HUES64 (cell line): ENCODE data around the gene FEN1.
A peak's percentile ranks its signal among the peaks of the same experiment; 100 is the strongest.

Source experiments
- H3K27ac ChIP-seq: 2 replicates; pipeline ENCODE4 v1.7.0; 2013; ENCODE audit warnings: low read depth, low read length, inconsistent platforms
- H3K27me3 ChIP-seq: 2 replicates; pipeline ENCODE4 v1.6.1; 2013; ENCODE audit warnings: mild to moderate bottlenecking, low read length; ENCODE audit not compliant: insufficient read depth
- H3K36me3 ChIP-seq: 2 replicates; pipeline ENCODE4 v1.6.1; 2013; ENCODE audit warnings: mild to moderate bottlenecking, low read length; ENCODE audit not compliant: insufficient read depth
- H3K4me1 ChIP-seq: 2 replicates; pipeline ENCODE4 v1.6.1; 2013; ENCODE audit warnings: mild to moderate bottlenecking, low read length, moderate library complexity; ENCODE audit not compliant: insufficient read depth
- H3K4me3 ChIP-seq: 2 replicates; pipeline ENCODE4 v1.5.1; 2013; ENCODE audit warnings: mild to moderate bottlenecking, low read length, moderate library complexity
- H3K9ac ChIP-seq: 2 replicates; pipeline ENCODE4 v1.6.1; 2013; ENCODE audit warnings: mild to moderate bottlenecking, low read depth, low read length
- H3K9me3 ChIP-seq: 2 replicates; pipeline ENCODE4 v1.6.1; 2013; ENCODE audit warnings: low read depth, low read length; ENCODE audit not compliant: insufficient read depth
- WGBS: fragments of 150-250, 120-280 bp; methylation state at CpG from one replicate; pipeline ENCODE4 v1.1.7; 2013; ENCODE audit warnings: missing lambda C conversion rate; 5-methylcytosine and 5-hydroxymethylcytosine counted together

The FEN1 gene

DNA sequence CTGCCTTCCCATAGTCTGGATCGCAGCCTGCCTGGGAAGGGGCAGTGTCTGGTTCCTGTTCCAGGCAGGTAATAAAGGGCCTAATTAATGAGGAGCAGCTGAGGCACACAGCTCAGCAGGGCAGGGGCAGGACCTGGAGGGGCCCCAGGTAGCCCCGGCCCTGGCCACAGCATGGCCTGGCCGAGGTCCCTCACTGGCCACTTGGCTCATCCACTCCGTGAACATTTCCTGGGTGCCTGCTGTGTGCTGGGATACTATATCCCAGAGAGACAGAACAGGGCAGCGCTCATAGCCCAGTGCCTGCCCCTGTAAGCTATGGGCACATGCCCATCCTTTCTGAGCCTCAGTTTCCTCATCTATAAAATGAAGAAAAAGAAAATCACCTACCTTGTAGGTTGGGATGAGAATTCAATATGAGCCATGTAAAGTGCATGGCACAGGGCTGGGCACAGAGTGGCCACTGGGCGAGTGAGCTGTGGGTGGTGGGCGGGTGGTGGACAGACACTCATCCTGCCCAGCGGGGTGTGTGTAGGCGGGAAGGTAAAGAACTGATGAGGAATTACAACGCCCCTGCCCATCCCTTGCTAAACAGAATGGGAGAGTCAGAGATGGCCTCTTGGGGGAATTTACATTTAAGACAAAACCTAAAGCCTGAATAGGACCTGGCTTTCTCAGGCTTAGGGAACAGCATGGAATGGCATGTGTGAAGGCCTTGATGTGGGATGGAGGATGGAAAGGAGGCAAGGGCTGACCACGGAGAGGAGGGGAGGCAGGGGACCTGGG is 31.1 kb upstream of the FEN1 start:
- no peak overlapping the region for H3K27ac ChIP-seq
- no peaks in the 10 kb centered on the region for H3K27me3 ChIP-seq
- no peaks in the 10 kb centered on the region for H3K9me3 ChIP-seq
- no peak overlapping the region for H3K4me3 ChIP-seq
- 72% methylated on average over 11 of the region's 11 CpGs for WGBS
- H3K4me1 ChIP-seq, result peaks cover 7% of the 10 kb centered on the region; the same call in 1 of the 2 replicates
- no peaks in the 10 kb centered on the region for H3K36me3 ChIP-seq
- H3K9ac ChIP-seq, result no peak overlapping the region

DNA sequence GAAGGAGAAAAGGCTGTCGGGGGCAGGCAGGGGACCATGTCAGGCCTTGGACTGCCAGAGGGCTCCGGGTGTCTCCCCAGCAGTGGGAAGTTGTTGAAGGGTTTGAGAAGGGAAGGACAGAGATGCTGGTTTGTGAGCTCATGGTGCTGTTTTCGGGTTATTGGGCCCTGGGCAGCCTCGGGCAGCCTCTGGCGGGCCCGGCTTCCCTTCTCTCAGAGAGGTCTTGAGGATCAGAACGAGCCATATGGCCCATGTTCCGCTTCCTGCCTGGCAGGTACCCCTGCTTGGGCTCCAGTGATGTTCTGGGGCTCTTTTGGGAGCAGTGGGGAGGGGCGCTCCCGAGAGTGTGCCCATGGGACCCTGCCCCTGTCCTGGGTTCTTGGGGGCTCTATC is 30.5 kb upstream of the FEN1 start:
- Histone ChIP-seq H3K9ac (no peak overlapping the region), H3K4me3 (no peak overlapping the region), H3K9me3 (no peaks in the 10 kb centered on the region), H3K4me1 (peaks cover 4% of the 10 kb centered on the region; the same call in 1 of the 2 replicates), H3K27me3 (no peaks in the 10 kb centered on the region), H3K36me3 (no peaks in the 10 kb centered on the region), H3K27ac (no peak overlapping the region; the same call in 1 of the 2 replicates)
- 83% methylated on average over 10 of the region's 10 CpGs for WGBS

GRCh38 chr11:61762798-61763197 is 29.9 kb upstream of the FEN1 start:
- H3K9ac ChIP-seq, result no peak overlapping the region

GRCh38 chr11:61763930-61764605 is 28.6 kb upstream of the FEN1 start:
- H3K36me3 ChIP-seq, result no peaks in the 10 kb centered on the region
- H3K9me3 ChIP-seq, result no peaks in the 10 kb centered on the region
- WGBS, result 89% methylated on average over 23 of the region's 23 CpGs

More at GRCh38 chr11:61762798-61763197, 29.9 kb upstream of the FEN1 start:
- H3K36me3 ChIP-seq, result no peaks in the 10 kb centered on the region
- H3K9me3 ChIP-seq, result no peaks in the 10 kb centered on the region
- peaks cover 4% of the 10 kb centered on the region; the same call in 1 of the 2 replicates for H3K4me1 ChIP-seq
- no peak overlapping the region for H3K27ac ChIP-seq
- H3K27me3 ChIP-seq, result no peaks in the 10 kb centered on the region
- H3K4me3 ChIP-seq, result no peak overlapping the region
- WGBS, result 70% methylated on average over 14 of the region's 15 CpGs

DNA sequence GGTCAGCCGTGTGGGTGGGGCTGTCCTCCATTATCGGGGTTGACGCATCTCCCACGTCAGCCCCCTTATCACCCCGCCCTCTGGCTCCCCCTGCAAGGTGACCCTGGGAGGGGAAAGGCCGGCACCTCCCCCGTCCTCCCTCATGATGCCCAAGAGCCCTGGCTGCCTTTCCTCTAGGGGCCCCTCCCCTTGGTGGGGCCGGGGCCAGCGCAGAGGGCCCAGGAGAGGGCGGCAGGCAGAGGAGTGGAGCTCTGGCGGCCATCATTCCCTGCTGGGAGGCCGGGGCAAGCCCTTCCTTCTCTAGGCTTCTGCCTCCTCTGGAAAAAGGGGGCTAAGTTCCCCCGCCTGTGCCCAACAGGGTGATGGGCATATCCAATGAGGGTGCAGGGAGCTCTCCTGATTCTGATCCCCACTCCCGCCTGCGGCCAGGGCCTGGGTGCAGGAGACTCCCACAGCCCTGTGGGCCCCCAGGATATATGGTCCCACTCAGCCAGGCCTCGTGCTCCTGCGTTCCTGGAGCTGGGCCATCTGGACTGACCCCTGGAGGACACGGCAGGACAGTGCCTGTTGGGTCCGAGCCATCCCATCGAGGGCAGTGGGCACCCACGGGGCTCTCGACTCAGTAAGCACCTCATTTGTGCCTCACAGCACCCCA is 28.0 kb upstream of the FEN1 start:
- Histone ChIP-seq H3K9ac (no peak overlapping the region), H3K27ac (no peak overlapping the region)
- 73% methylated on average over 22 of the region's 22 CpGs for WGBS

More at GRCh38 chr11:61763930-61764605, 28.6 kb upstream of the FEN1 start:
- H3K27ac ChIP-seq, result no peak overlapping the region
- H3K4me1 ChIP-seq, result peaks cover 4% of the 10 kb centered on the region; the same call in 1 of the 2 replicates
- no peaks in the 10 kb centered on the region for H3K27me3 ChIP-seq
- H3K9ac ChIP-seq, result no peak overlapping the region
- no peak overlapping the region for H3K4me3 ChIP-seq

DNA sequence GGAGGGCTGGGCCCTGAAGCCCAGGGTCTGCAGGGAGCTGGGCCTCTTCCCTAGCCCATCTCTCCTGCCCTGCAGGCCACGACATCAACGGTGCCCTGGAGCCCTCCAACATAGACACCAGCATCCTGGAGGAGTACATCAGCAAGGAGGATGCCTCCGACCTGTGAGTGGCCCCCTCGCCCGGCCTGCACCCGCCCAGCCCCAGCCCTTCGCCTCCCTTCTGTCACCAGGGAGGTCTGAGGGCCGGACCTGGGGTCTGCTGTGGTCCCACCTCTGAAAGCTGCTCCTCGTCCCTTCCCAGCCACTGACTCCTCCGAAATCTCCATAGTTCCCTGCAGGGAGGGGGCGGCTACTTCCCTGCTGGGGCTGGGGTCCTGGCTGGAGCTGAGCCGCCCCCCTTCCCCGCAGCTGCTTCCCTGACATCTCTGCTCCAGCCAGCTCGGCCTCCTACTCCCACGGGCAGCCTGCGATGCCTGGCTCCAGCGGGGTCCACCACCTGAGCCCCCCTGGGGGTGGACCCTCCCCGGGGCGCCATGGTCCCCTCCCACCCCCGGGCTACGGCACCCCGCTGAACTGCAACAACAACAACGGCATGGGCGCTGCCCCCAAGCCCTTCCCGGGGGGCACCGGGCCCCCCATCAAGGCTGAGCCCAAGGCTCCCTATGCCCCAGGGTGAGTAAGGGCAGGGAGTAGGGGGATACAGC is 27.0 kb upstream of the FEN1 start:
- no peak overlapping the region for H3K9ac ChIP-seq
- H3K4me1 ChIP-seq, result peaks cover 8% of the 10 kb centered on the region; the same call in 1 of the 2 replicates
- no peaks in the 10 kb centered on the region for H3K9me3 ChIP-seq
- 86% methylated on average over 26 of the region's 26 CpGs for WGBS
- no peaks in the 10 kb centered on the region for H3K27me3 ChIP-seq
- H3K36me3 ChIP-seq, result no peaks in the 10 kb centered on the region
- no peak overlapping the region for H3K27ac ChIP-seq
- no peak overlapping the region for H3K4me3 ChIP-seq

More for the DNA sequence above, 28.0 kb upstream of the FEN1 start:
- Histone ChIP-seq H3K4me3 (no peak overlapping the region), H3K4me1 (peaks cover 8% of the 10 kb centered on the region; the same call in 1 of the 2 replicates), H3K27me3 (no peaks in the 10 kb centered on the region), H3K9me3 (no peaks in the 10 kb centered on the region), H3K36me3 (no peaks in the 10 kb centered on the region)

GRCh38 chr11:61766353-61766841 is 26.3 kb upstream of the FEN1 start:
- Histone ChIP-seq H3K9ac (no peak overlapping the region), H3K36me3 (no peaks in the 10 kb centered on the region), H3K27ac (no peak overlapping the region), H3K27me3 (no peaks in the 10 kb centered on the region), H3K9me3 (no peaks in the 10 kb centered on the region), H3K4me1 (peaks cover 8% of the 10 kb centered on the region; the same call in 1 of the 2 replicates), H3K4me3 (no peak overlapping the region)
- WGBS, result 93% methylated on average over 13 of the region's 13 CpGs

GRCh38 chr11:61768376-61769076 is 24.2 kb upstream of the FEN1 start:
- H3K9ac ChIP-seq, result no peak overlapping the region
- H3K36me3 ChIP-seq, result no peaks in the 10 kb centered on the region
- WGBS, result 84% methylated on average over 11 of the region's 11 CpGs
- no peaks in the 10 kb centered on the region for H3K9me3 ChIP-seq
- H3K27me3 ChIP-seq, result no peaks in the 10 kb centered on the region
- no peak overlapping the region for H3K27ac ChIP-seq
- no peak overlapping the region for H3K4me3 ChIP-seq
- H3K4me1 ChIP-seq, result peaks cover 13% of the 10 kb centered on the region

- Histone ChIP-seq H3K4me1 (peaks cover 13% of the 10 kb centered on the region), H3K9ac (peak overlapping the region; percentile 31; the same call in 1 of the 2 replicates)
- 89% methylated on average over 33 of the region's 33 CpGs for WGBS
Observed at GRCh38 chr11:61769169-61769920, 23.4 kb upstream of the FEN1 start.

More at GRCh38 chr11:61769169-61769920, 23.4 kb upstream of the FEN1 start:
- H3K4me3 ChIP-seq, result no peak overlapping the region
- H3K9me3 ChIP-seq, result no peaks in the 10 kb centered on the region
- H3K27me3 ChIP-seq, result no peaks in the 10 kb centered on the region
- H3K27ac ChIP-seq, result 0 out of 2 replicates have a peak overlapping the region, but pooled peaks have one; percentile 18
- H3K36me3 ChIP-seq, result no peaks in the 10 kb centered on the region
